ENCODE data around the gene ABCG2.

DNA sequence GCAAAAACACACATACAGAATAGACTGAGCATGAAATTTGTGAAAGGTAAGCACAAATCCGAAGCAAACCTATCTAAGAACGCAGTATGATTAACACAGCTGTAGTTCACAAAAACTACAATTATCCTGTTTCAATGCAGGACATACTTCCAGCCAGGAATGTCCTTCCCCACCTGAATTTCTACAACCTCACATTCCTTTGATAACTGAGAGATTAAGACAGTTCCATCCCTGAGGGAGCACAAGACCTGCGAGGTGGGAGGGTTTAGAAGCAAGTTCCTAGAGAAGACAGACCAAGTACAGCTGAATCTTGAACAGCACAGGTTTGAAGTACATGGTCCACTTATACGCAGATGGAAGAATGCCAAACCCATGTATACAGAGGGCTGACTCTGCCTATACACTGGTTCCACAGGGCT is 10.6 kb downstream of the ABCG2 start:
- TF ChIP-seq TARDBP (IDR thresholded peaks at IDR 0.05) (no peak), BHLHE40 (IDR thresholded peaks at IDR 0.05; ENCODE audit: borderline replicate concordance) (no peak), SUZ12 (IDR thresholded peaks at IDR 0.05) (no peak), L3MBTL2 (conservative IDR thresholded peaks at IDR 0.05) (no peak), ARNT (IDR thresholded peaks at IDR 0.05) (no peak)

Measured in HEK293T (cell line).